ENCODE results near the gene VASH1.

The VASH1 gene

DNA sequence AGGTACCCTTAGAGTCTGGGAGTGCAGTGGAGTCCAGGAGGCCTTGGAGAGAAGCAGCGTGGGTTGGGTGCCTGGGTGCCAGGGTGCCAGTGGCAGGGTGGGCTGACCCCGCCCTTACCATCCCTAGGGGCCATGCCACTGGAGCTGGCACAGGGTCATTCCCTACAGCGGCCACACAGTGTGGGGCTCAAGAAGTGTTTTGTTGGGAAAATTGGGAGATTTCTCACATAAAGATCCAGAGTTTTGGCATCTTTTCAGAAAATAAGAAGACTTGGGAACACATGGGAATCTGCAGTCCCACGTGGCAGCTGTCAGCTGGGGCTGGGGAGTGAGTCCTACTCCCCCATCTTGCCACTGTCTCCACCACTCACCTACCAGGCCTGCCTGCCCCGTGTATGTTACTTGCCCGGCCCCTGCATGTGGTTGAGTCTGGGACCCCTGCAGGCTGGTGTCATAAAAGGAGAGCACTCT lies 4.2 kb downstream of the VASH1 start:
- Histone ChIP-seq H3K4me2 (ENCODE audit: low read depth, low read length, poor library complexity, severe bottlenecking) (no peak overlapping the region), H3K36me3 (ENCODE audit: low read length) (no peaks in the 10 kb centered on the region), H4K20me1 (ENCODE audit: low read depth, low read length) (no peaks in the 10 kb centered on the region), H3K9ac (ENCODE audit: low read length) (no peak overlapping the region), H3K79me2 (ENCODE audit: insufficient read depth, low read length) (no peaks in the 10 kb centered on the region), H3K4me3 (ENCODE audit: insufficient read depth, low read length, poor library complexity, severe bottlenecking) (no peak overlapping the region), H3K9me3 (ENCODE audit: insufficient read depth, low read length) (no peaks in the 10 kb centered on the region), H3K27ac (ENCODE audit: low read depth, low read length) (no peak overlapping the region), H3K9me2 (replicated peaks; ENCODE audit: insufficient read depth, low read length) (no peaks in the 10 kb centered on the region), H3F3A (ENCODE audit: insufficient read depth) (no peaks in the 10 kb centered on the region), H3K27me3 (ENCODE audit: low read length) (no peaks in the 10 kb centered on the region), H2AFZ (ENCODE audit: low read depth, low read length, severe bottlenecking) (no peak overlapping the region)
- no peak for TF ChIP-seq EZH2phosphoT487 (conservative IDR thresholded peaks at IDR 0.05; ENCODE audit: low read length)
- TF ChIP-seq, protein P1, sequence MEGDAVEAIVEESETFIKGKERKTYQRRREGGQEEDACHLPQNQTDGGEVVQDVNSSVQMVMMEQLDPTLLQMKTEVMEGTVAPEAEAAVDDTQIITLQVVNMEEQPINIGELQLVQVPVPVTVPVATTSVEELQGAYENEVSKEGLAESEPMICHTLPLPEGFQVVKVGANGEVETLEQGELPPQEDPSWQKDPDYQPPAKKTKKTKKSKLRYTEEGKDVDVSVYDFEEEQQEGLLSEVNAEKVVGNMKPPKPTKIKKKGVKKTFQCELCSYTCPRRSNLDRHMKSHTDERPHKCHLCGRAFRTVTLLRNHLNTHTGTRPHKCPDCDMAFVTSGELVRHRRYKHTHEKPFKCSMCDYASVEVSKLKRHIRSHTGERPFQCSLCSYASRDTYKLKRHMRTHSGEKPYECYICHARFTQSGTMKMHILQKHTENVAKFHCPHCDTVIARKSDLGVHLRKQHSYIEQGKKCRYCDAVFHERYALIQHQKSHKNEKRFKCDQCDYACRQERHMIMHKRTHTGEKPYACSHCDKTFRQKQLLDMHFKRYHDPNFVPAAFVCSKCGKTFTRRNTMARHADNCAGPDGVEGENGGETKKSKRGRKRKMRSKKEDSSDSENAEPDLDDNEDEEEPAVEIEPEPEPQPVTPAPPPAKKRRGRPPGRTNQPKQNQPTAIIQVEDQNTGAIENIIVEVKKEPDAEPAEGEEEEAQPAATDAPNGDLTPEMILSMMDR (IDR thresholded peaks at IDR 0.05; ENCODE audit: insufficient read depth, low read length, poor library complexity, severe bottlenecking) = no peak

- Histone ChIP-seq H3F3A (ENCODE audit: insufficient read depth) (no peaks in the 10 kb centered on the region), H3K9me2 (replicated peaks; ENCODE audit: insufficient read depth, low read length) (no peaks in the 10 kb centered on the region), H2AFZ (ENCODE audit: low read depth, low read length, severe bottlenecking) (no peak overlapping the region), H3K4me2 (ENCODE audit: low read depth, low read length, poor library complexity, severe bottlenecking) (no peak overlapping the region), H3K79me2 (ENCODE audit: insufficient read depth, low read length) (no peaks in the 10 kb centered on the region), H3K27ac (ENCODE audit: low read depth, low read length) (no peak overlapping the region), H3K36me3 (ENCODE audit: low read length) (no peaks in the 10 kb centered on the region), H3K9me3 (ENCODE audit: insufficient read depth, low read length) (no peaks in the 10 kb centered on the region), H3K27me3 (ENCODE audit: low read length) (no peaks in the 10 kb centered on the region), H3K4me3 (ENCODE audit: insufficient read depth, low read length, poor library complexity, severe bottlenecking) (no peak overlapping the region), H4K20me1 (ENCODE audit: low read depth, low read length) (no peaks in the 10 kb centered on the region), H3K9ac (ENCODE audit: low read length) (no peak overlapping the region)
- TF ChIP-seq, protein P1 (IDR thresholded peaks at IDR 0.05; ENCODE audit: insufficient read depth, low read length, poor library complexity, severe bottlenecking) = no peak
- no peak for TF ChIP-seq EZH2phosphoT487 (conservative IDR thresholded peaks at IDR 0.05; ENCODE audit: low read length)
Observed at GRCh38 chr14:76767681-76768656, 6.7 kb downstream of the VASH1 start.

DNA sequence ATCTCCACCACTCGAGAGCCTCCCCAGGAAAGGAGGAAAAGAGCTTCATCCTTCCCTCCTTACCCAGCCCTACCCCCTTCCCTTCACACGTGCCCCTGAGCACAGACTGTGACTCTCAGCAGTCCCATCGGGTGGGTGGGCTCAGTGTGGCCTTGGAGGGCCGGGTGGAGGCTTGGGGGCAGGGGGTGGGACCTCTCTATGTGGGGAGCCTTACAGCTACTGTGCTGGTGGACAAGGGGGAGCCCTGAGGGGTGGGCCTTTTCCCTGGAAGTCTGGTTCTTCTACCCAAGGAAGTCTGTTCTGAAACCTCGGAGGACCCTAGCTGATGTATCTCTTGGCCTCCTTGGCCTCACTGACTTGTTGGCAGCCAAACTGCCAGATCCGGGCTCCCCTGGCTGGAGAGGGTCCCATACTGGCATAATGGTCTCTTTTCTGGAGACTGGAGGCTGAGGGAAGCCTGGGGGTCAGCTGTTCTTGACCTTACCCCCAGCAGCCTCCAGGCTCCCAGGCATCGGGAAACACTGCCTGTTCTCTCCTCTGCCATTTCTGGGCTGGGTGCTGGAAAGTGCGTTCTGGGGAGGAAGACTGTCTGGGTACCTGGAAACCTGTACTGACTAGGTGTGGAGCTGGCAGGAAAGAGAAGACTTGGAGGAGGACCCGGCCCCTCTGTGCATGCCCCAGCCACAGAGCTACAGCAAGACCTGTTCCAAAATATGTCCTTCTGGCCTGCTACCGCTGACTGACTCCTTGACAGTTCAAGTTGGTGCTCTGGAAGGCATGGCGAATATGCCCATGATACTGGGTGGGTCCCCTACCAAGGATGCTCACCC lies 7.6 kb downstream of the VASH1 start:
- Histone ChIP-seq H3K4me2 (ENCODE audit: low read depth, low read length, poor library complexity, severe bottlenecking) (no peak overlapping the region), H3F3A (ENCODE audit: insufficient read depth) (no peaks in the 10 kb centered on the region), H3K9me3 (ENCODE audit: insufficient read depth, low read length) (no peaks in the 10 kb centered on the region), H3K27ac (ENCODE audit: low read depth, low read length) (no peak overlapping the region), H3K36me3 (ENCODE audit: low read length) (no peaks in the 10 kb centered on the region), H2AFZ (ENCODE audit: low read depth, low read length, severe bottlenecking) (no peak overlapping the region), H4K20me1 (ENCODE audit: low read depth, low read length) (no peaks in the 10 kb centered on the region), H3K79me2 (ENCODE audit: insufficient read depth, low read length) (no peaks in the 10 kb centered on the region), H3K9me2 (replicated peaks; ENCODE audit: insufficient read depth, low read length) (no peaks in the 10 kb centered on the region), H3K4me3 (ENCODE audit: insufficient read depth, low read length, poor library complexity, severe bottlenecking) (no peak overlapping the region), H3K9ac (ENCODE audit: low read length) (no peak overlapping the region), H3K27me3 (ENCODE audit: low read length) (no peaks in the 10 kb centered on the region)
- no peak for TF ChIP-seq EZH2phosphoT487 (conservative IDR thresholded peaks at IDR 0.05; ENCODE audit: low read length)
- TF ChIP-seq, protein P1 (IDR thresholded peaks at IDR 0.05; ENCODE audit: insufficient read depth, low read length, poor library complexity, severe bottlenecking) = no peak

Data from SU-DHL-6 (cell line).